K562 (cell line): ENCODE results near the gene CABP2.

ENCODE experiments used
- TCF7 ChIP-seq: sonication (generic); IDR thresholded peaks from 2 replicates; pipeline ENCODE4 v1.6.1; 2016; ENCODE audit warnings: antibody characterized with exemption, borderline replicate concordance
- TF ChIP-seq, protein P1 (sequence below), 3 experiments: IDR thresholded peaks in 2 of 3; conservative IDR thresholded peaks in 1 of 3; 2 replicates each; pipeline ENCODE4 v1.5.1; 2011 to 2012; ENCODE audit warnings: low read length in 3 of 3, mild to moderate bottlenecking in 3 of 3, control low read depth in 2 of 3, improper control_type of control experiment in 1 of 3, inconsistent platforms in 1 of 3, low read depth in 1 of 3, mixed read lengths in 1 of 3, moderate library complexity in 1 of 3; ENCODE audit not compliant: insufficient read depth in 2 of 3
- TF ChIP-seq, protein P2 (sequence below): sonication (generic); formaldehyde crosslinking; IDR thresholded peaks from 2 replicates; pipeline ENCODE4 v1.9.0; 2022; ENCODE audit warnings: mild to moderate bottlenecking, missing genetic modification reagents

DNA sequence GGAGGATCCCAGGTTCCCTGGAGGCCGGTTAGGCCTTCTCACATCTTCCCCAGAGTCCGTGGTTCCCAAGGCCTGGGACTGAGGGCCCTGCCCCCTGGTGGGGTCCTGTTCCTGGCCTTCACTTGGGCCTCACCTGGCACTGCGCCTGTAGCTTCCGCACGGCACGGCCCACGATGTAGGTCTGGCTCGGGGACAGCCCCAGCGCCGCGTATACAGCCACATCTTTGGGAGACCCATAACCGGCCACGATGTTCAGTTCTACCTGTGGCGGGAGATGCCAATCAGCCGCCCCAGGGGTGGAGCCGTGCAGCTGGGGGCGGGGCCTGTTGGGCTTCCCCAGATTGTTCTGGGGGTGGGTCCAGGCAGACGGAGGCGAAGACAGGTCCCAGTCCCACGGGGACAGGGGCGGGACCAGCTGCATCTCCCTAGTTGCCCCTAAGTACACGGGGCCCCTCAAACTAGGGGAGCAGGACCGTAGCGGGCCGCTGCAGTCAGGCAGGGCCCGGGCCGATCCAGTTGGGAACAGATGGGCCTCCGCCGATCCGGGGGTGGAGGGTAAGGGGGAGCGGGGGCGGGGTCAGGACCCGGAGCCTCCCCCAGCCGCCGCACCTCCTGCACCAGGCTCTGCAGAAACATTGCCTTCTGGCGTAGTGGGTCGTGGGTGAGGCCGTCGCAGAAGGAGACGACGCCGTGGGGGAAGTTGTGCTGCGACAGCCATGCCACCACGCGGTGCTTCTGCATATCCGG, 30.3 kb downstream of the CABP2 start:
- TF ChIP-seq, protein P1, sequence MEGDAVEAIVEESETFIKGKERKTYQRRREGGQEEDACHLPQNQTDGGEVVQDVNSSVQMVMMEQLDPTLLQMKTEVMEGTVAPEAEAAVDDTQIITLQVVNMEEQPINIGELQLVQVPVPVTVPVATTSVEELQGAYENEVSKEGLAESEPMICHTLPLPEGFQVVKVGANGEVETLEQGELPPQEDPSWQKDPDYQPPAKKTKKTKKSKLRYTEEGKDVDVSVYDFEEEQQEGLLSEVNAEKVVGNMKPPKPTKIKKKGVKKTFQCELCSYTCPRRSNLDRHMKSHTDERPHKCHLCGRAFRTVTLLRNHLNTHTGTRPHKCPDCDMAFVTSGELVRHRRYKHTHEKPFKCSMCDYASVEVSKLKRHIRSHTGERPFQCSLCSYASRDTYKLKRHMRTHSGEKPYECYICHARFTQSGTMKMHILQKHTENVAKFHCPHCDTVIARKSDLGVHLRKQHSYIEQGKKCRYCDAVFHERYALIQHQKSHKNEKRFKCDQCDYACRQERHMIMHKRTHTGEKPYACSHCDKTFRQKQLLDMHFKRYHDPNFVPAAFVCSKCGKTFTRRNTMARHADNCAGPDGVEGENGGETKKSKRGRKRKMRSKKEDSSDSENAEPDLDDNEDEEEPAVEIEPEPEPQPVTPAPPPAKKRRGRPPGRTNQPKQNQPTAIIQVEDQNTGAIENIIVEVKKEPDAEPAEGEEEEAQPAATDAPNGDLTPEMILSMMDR (IDR thresholded peaks at IDR 0.05 in 2 of 3, conservative IDR thresholded peaks at IDR 0.05 in 1 of 3; ENCODE audit: insufficient read depth in 2 of 3, low read depth in 1 of 3, low read length in 3 of 3), result no peak
- TF ChIP-seq, protein P2, sequence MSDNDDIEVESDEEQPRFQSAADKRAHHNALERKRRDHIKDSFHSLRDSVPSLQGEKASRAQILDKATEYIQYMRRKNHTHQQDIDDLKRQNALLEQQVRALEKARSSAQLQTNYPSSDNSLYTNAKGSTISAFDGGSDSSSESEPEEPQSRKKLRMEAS (CRISPR knock-in tag), result no peak
- TF ChIP-seq TCF7, result no peak
